Neural cell (in vitro differentiated cells): Measurements from ENCODE around the gene CRTAP.

ENCODE experiments used
- EP300 ChIP-seq: fragments of 450-650 bp; conservative IDR thresholded peaks from 2 replicates; pipeline ENCODE4 v1.6.1; 2014; ENCODE audit warnings: antibody characterized with exemption, mild to moderate bottlenecking, moderate library complexity; ENCODE audit not compliant: poor library complexity, severe bottlenecking
- EZH2 ChIP-seq: fragments of 200-600, 300-800 bp; shearing (Covaris generic), sonication (generic); IDR thresholded peaks from 2 replicates; pipeline ENCODE4 v1.6.1; 2014; ENCODE audit warnings: antibody characterized with exemption, low read length, borderline replicate concordance, mild to moderate bottlenecking; ENCODE audit not compliant: insufficient read depth, poor library complexity, severe bottlenecking
- POLR2AphosphoS5 ChIP-seq: IDR thresholded peaks from 2 replicates; pipeline ENCODE4 v1.6.1; 2012
- RAD21 ChIP-seq: fragments of 450-650 bp; conservative IDR thresholded peaks from 2 replicates; pipeline ENCODE4 v1.6.1; 2014; ENCODE audit warnings: antibody characterized with exemption, mild to moderate bottlenecking, moderate library complexity
- TF ChIP-seq, protein P1 (sequence below): fragments of 450-650 bp; IDR thresholded peaks from 2 replicates; pipeline ENCODE4 v1.5.1; 2014; ENCODE audit warnings: antibody characterized with exemption, mild to moderate bottlenecking, moderate library complexity; ENCODE audit not compliant: poor library complexity, severe bottlenecking

DNA sequence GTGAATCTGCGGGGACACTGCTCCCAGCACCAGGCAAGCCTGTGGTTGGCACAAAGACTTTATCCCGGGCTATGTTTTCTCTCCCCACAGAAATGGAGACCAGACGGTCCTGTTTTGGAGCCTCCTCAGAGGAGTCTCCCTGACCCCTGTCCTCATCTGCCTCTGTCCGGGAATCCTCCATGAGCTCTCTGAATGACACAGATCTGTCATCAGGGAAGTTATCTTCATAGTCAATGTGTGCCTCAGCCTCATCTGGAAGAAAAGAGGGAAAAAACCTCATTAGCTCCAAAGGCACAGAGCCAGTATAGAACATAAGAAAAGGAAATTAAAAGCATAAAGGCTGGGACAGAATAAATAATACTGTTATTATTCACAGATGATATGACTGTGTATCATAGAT is 40.0 kb downstream of the CRTAP start:
- TF ChIP-seq, protein P1, sequence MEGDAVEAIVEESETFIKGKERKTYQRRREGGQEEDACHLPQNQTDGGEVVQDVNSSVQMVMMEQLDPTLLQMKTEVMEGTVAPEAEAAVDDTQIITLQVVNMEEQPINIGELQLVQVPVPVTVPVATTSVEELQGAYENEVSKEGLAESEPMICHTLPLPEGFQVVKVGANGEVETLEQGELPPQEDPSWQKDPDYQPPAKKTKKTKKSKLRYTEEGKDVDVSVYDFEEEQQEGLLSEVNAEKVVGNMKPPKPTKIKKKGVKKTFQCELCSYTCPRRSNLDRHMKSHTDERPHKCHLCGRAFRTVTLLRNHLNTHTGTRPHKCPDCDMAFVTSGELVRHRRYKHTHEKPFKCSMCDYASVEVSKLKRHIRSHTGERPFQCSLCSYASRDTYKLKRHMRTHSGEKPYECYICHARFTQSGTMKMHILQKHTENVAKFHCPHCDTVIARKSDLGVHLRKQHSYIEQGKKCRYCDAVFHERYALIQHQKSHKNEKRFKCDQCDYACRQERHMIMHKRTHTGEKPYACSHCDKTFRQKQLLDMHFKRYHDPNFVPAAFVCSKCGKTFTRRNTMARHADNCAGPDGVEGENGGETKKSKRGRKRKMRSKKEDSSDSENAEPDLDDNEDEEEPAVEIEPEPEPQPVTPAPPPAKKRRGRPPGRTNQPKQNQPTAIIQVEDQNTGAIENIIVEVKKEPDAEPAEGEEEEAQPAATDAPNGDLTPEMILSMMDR: no peak
- TF ChIP-seq RAD21: no peak
- no peak for TF ChIP-seq POLR2AphosphoS5
- TF ChIP-seq EZH2: no peak
- TF ChIP-seq EP300: no peak
